Measurements from ENCODE around the gene COMMD4.
"Not testable (repeated sequence)": the region's sequence is repeated elsewhere in the genome, so short reads cannot be mapped to it uniquely, and the experiment has no call there.

The COMMD4 gene

DNA sequence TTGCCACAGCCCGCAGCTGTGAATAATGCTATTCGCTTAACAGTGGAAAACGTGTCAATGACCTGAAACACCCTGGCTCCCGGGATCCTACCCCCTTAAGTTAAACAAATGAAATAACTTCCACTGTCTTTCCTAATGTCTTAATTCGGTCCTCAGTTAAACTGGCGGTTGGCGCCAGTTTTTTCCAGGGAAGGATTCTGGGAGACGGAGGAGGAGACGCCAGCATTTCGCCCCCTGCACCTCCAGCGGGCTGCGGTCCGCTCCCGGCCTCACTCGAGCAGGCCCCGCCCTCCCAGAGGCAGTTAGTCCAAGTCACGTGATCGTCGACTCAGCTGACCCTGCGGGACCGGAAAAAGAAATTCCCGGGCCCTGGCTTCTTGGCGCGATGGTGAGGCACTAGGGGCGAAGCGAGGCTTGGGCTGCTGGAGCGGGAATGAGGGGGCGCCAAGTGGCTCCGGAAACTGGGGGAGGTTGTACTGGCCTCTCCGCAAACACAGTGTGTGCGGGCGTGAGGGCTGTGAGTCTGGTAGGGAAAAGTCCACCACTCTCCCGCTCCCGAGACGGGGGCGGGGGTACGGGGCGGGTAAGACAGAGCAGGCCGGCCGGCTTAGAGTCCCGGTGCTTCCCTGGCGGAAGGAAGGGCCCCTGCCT is at the start of gene COMMD4:
TSS of gene COMMD4 (plus strand) at position 359 of the 651 bp plus-strand sequence. CDS start at position 386, 27 bp downstream.
- DNase-seq = peak; percentile 62

DNA sequence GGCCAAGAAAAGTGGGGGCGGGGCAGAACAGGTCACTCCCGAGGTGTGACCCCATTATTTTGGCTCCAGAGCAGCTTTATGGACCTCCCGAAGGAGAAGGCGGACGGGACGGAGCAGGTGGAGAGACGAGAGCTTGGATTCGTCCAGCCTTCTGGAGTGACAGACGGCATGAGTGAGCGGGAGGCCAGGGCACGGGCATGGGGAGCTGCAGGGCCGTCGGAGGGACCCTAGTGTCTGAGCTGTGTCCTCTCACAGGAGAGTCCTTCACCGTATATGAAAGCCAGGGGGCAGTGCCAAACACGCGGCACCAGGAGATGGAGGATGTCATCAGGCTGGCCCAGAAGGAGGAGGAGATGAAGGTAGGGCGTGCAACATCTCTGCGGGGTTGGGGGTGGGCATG is 42.2 kb upstream of the COMMD4 start:
- not testable (repeated sequence) for DNase-seq

DNA sequence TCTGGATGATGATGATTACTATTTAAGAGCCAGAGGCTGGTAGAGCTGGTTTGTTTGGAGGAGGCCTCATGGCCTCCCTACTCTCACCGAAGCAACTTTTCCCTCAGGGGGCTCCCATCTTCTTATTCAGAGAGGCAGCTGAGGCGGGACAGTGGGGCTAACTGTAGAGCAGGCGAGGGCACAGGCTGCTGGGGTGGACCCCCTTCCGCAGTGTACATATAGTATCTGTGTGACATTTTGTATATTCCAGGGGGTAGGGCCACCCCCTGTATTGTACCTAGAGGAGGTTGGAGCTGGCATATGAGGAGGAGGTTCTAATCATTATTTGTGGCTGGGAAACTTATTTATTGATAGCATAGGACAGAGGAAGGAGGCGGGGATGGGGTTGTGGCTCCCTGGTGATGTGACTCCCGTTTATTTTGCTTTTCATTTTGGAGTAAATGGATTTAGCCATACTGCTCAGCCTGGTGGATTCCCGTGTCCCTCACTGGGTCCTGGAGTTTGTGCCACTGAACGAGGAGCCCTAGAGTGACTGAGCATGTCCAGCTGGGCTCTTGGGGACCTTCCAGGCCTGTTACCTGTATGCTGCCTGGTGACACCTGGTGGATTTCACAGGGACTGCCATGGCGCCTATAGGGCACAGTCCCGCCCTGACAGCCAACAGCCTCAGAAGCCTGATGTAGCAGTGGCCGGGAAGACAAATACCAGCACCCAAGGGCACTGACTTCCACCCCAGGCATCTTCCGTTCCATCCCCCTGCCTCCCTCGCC is 37.1 kb upstream of the COMMD4 start:
- DNase-seq = not testable (repeated sequence)

DNA sequence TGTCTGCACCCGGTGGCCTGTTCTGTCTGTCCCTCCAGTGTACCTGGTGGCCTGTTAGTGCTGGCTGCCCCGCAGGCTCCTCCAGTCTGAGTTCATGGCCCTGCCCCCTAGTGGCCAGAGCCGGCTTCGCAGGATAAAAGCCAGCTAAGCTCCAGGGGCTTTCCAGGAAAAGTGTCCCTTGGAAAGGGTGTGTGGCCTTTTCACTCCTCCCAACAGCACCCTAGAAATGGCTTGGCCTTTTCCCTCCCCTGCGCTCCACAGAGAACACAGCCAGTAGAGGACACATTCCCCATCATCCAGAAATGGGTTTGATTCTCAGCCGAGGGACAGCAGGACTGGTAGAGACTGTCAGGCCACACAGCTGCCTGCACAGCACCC is 36.6 kb upstream of the COMMD4 start:
- not testable (repeated sequence) for DNase-seq

DNA sequence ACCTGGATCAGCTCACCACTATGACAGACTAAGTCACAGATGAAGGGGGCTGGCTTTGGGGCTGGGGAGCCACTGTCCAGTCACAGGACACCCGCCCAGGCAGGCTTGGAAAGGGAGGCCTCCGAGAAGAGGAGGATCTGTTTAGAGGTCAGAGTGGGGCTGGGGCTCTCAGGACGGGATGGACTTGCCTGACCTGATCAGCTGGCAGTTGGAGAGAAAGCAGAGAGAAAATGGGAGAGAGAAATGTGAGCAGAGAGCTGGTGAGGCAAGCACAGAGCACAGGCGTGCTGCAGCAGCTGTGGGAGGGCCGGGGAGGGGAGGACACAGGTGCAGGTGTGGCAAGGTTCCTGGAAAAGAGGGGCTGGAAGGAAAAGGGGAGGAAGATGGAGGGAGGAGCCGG is 35.8 kb upstream of the COMMD4 start:
- DNase-seq = not testable (repeated sequence)

DNA sequence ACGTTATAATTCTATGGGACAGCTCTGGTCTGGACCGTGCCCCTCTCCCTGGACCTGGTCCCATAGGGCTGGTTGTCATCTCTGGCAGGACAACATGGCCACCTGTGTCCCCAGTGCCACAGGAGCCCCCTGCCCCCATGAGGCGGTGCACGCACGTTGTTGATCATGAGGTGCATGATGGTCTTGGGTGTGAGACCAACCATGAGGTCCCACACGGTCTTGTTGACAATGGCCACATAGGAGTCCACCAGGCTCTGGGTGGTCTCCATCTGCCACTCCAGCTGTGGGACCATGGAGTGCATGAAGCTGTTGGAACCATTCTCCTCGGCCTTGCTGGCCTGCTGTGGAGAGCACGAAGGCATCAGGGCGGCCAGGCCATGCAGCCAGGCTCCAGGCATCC is 33.5 kb upstream of the COMMD4 start:
- DNase-seq = no peak

DNA sequence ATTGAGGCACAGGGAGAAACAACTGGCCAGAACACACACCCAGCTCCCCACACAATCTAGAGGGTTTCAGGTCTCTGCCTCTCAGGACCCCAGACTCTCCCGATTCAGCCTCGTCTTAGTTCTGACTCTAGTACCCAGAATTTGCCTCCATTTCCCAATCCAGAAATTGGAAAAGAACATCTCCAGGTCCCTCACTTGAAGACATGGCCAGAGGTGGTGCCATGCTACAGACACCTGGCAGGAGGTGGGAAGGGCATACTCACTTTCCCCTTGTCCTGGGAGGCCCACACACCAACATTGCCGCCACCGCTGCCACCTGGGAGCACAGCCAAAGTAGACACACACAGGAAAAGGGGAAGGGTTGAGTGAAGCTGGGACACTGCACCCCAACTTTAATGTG is 33.1 kb upstream of the COMMD4 start:
- DNase-seq = not testable (repeated sequence)

DNA sequence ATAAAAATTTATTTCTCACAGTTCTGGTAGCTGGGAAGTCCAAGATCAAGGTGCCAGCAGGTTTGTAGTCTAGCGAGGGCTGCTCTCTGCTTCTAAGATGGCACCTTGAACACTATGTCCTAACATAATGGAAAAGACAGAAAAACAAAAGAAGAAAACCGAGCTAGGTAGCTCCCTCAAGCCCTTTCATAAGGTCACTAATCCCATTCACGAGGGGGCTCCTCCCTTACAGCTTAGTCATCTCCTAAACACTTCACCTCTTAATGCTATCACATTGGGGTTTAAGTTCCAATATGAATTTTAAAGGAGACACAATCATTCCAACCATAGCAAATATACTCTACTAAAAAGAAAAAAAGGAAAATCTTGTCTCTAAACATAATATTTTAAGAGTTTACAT is 29.7 kb upstream of the COMMD4 start:
- no peak for DNase-seq

DNA sequence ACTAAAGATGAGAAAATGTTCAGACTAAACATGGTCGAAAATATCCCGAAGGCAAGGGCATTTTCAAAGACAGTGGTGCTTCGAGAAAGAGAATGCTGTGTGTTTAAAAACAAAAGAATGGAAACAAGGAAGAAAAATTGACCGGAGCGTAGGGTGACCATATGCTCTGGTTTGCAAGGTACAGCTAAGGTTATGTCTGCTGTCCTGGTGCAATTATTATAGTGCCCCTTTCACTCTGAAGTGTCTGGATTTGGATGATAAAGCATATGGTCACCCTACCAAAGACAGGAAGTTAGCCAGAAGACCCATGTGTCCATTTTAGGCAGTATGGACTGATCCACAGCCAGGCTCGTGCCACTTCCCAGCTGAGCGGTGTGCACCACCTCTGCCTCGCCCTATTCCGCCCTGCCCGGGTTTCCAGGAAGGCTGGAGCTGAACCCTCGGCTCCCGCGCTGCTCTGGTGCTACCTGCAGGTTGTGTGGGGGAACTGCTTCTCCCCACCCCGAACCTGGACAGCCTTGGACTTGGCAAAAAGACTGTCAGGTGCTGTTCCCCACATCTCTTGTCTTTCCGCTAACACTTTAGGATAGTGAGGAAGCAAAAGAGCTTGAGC is 28.0 kb upstream of the COMMD4 start:
- no peak for DNase-seq

DNA sequence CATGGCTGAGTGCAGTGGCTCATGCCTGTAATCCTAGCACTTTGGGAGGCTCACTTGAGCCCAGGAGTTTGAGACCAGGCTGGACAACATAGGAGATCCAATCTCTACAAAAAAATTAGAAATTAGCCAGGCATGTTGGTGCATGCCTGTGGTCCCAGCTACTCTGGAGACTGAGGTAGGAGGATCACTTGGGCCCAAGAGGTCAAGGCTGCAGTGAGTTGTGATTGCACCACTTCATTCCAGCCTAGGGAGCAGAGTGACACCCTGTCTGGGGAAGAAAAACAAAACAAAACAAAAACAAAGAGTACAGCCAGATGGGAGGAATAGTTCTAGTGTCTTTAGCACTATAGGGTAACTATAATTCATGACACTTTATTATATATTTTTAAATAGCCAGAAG is 26.2 kb upstream of the COMMD4 start:
- no peak for DNase-seq

DNA sequence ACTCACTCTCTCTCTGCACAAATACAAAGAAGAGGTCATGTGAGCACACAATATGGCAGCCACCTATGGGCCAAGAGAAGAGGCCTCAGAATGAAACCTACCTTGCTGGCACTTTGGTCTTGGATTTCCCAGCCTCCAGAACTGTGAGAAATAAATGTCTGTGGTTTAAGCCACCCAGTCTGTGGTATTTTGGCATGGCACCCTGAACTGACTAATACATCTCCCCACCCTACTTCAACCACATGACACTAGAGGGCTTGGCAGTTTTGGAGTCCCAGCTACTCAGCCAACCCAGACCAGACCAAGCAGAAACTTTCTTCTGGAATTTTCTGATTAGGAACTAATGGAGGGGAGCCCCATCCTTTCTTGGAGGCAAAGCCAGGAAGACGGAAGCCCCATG is 23.3 kb upstream of the COMMD4 start:
- DNase-seq = not testable (repeated sequence)

DNA sequence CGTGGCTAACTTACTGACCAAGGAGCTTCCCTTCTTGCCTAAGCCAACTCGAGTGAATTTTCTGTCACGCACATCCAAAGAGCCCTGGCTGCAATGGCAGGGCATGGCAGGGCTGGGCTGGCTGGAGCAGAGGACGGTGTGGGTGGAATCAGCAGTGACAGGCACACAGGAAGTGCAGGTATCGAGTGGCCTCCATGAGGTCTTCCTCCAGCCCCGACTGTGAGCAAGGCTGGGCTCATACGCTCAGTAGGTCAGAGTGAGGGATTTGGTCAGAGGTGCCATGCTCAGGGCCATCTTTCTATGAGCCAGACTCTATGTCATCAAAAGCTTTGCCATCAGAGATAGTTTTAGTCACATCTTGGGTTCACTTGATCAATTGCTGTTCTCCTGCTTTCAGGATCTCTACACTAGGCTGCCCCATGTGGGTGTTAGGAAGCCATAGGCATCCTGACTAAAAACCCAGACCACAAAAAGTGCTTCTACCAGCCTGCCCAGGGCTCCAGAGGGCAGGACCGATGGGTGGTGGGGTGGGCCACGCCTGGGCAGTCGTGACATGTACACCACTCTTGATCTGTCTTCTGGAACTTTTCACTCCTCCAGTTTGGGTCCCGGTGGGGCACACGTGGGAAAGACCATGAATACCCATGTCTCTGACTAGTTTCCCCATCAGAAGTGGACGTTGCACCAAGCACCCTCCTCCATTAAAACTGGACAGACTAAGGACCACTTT is 22.6 kb upstream of the COMMD4 start:
- no peak for DNase-seq

DNA sequence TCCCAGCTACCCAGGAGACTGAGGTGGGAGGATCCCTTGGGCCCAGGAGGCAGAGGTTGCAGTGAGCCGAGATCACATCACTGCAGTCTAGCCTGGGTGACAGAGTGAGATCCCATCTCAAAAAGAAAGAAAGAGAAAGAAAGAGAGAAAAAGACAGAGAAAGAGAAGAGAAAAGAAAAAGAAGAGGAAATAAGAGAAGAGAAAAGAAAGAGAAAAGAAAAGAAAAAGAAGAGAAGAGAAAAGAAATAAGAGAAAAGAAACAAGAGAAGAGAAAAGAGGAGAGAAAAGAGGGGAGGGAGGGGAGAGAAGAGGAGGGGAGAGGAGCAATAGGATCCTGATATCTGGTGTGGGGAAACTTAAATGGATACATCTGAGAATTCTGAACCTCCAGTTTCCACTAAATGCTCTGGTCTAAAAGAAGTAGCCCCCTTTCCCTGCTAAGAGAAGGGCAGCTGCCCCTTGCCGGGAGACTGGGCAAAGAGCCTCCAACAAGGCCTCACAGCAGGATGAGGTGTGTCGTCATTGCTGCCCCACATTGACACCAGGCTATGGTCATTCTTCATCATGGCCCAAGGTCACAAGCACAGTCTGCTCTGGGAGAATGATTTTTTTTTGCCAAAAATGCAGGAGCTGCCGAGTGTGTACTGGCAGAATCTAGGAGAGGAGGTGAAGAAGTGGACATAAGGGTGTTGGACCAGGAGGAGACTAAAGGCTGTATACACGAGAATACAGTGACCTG is 21.1 kb upstream of the COMMD4 start:
- DNase-seq = no peak

DNA sequence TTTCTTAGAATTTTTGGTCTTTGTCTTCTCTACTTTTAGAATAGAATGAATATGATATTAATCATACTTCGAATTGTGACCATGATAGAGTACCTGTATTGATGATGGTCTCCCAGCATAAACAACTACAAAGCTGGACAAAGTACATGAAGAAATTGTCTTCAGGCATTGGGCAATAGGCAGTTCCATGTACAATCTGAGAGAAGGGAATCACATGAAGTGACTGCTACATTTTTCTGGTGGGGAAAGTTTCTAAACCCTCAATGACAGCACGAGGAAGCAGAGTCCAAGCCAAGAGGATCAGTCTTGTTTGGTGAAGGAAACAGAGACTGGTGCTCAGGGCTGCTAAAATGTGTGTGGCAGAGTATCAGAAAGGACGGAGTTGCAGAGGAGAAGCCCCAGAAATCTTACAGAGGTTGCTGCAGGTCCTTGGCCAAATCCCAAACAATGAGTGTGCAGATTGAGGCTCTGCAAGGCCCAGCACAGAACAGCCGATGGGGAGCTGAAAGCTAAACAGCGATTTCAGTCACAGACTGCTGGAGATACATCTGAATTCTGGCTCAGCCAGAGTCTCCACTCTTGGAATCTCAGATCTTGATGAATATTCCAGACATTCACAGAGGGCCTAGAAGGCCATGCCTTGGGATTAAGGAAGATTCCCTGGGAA is 16.5 kb upstream of the COMMD4 start:
- DNase-seq = not testable (repeated sequence)

DNA sequence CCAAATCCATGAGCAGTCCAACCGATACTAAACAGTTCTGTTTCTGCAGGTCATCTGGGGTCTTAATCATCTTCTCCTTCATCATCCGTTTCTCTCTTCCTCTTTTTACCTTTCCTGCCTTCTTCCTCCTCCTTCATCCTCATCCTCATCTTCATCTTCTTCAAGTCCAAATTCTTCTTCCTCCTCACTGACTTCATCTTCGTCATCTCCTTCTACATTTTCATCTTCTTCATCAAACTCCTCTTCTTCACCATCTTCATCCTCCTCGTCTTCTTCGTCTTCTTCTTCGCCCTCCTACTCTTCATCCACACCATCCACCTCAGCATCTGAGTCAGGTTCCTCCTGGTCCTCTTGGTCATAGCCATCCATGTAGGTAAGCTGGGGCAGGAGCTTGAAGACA is 14.2 kb upstream of the COMMD4 start:
- DNase-seq = no peak

DNA sequence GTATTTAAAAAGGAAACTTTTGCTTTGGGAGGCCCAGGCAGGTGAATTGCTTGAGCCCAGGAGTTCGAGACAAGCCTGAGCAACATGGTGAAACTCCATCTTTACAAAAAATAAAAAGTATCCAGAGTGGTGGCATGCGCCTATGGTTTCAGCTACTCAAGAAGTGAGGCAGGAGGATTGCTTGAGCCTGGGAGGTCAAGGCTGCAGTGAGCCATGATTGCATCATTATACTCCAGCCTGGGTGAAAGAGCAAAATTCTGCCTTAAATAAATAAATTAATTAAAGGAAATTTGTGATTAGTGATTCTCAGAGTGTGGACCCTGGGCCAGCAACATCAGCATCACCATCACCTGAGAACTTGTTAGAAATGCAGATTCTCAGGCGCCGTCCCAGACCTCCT is 9.9 kb upstream of the COMMD4 start:
- DNase-seq = no peak

DNA sequence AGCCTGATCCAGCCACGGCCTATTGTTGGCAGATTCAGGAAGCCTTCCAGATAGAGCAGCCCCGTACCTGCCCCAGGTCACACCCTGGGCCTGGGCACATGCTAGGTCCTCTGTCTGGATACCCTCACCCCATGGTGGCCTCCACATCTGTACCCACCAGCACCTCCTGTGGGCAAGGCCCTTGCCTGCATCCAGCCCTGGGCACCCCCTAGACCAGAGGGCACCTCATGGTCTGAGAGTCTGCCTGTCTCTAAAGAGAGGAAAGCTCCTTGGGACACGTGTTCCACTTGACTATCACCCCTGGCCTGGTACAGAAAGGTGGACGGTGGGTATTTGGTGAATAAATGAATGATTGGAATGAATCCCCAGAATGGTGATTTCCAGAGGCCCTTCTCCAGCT is 8.9 kb upstream of the COMMD4 start:
- DNase-seq = no peak

DNA sequence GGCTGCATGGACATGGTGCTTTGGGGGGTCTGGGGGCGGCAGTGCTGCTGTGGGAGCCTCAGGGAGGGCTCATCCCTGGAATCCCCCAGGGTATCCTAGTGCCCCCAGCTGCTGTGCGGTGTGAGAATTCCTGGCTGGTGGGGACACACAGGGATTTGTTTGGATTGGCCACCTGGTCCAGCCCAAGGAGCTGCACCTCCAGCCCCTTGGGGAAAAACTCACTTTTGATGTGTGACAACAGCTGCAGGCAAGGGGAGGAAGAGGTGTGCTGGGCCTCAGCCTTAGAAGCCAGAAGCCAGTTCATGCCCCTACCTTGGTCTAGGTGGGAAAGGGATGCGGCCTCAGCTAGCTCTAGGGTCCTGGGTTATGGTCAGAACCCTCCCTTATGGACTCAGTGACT is 8.4 kb upstream of the COMMD4 start:
- no peak for DNase-seq

DNA sequence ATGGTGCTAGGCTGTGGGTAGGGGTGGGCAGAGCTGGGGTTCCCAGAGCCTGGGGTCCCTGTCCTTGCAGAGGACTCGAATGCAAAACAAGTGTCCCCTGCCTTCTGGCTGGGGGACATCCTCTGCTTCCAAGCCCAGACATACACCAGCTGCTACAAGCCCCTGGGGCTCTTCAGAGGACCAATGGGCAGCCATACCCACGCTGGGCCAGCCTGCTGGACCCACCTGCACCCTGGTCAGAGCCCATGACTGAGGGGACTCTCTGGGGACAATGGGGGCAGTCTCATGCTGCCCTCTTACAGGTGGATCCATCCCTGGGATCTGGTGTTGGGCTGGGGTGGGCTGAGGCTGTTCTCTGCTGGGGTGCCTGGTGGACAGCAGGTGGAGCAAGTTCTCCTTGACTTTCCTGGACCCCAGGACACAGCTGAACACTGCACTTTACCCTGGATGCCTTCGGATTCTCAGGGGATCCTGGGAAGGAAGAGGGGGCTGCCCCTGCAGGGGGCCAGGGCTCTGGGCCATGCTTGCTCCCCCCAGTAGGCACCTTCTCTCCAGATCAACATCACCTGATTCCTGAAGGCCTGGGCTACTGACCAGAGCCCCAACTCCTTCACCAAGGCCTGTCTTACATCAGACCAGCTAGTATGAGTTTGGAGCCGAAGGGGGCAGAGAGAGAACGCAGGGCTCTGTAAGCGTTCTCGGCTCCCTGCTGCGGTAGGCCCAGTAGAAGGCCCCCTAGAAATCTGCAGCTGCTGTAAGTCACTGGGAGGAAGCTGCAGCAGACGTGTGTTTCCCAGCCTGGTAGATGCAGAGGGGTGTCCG is 7.2 kb upstream of the COMMD4 start:
- DNase-seq = no peak

DNA sequence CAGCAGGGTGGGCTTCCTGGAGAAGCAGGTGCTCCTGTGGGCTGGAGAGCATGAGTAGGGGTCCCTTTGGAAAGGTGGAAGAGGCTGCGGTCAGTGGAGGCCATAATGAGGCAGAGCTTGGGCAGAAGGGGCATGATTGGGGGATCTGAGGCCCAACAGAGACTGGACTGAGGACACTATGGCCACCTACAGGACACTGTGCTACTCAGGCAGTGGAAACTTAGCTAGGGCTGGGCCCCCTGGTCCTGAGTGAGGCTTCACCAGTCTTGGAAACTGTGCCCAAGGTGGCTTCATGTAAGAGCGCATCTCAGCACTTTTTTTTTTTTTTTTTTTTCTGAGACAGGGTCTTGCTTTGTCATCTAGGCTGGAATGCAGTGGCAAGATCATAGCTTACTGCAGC is 6.3 kb upstream of the COMMD4 start:
- no peak for DNase-seq

DNA sequence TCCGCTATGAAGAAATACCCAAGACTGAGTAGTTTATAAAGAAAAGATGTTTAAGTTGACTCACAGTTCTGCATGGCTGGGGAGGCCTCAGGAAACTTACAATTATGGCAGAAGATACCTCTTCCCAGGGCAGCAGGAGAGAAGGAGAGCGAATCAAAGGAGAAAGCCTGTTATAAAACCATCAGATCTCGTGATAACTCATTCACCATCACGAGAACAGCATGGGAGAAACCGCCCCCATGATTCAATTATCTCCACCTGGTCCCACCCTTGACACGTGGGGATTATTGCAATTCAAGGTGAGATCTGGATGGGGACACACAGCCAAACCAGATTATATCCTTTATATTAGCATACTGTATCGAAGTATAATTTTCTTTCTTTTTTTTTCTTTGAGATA is 3.8 kb upstream of the COMMD4 start:
- not testable (repeated sequence) for DNase-seq
